ENCODE measurements around the gene LRMDA.

Gene LRMDA

GRCh38 chr10:75723319-75723980 lies 292.0 kb downstream of the LRMDA start:
- no peak overlapping the region for H3K9ac ChIP-seq (ENCODE audit: low read depth, low read length)
- H4K20me1 ChIP-seq (ENCODE audit: insufficient read depth, low read length): no peaks in the 10 kb centered on the region
- H3K9me3 ChIP-seq (ENCODE audit: insufficient read depth, low read length, severe bottlenecking): no peaks in the 10 kb centered on the region
- no peaks in the 10 kb centered on the region for H3K27me3 ChIP-seq (ENCODE audit: insufficient read depth, low read length, poor library complexity)
- no peak overlapping the region for H3K4me2 ChIP-seq (ENCODE audit: insufficient read depth, low read length)
- H3K4me3 ChIP-seq (ENCODE audit: low read depth in 1 of 2, low read length in 2 of 2): no peak overlapping the region
- ATAC-seq (ENCODE audit: insufficient read depth, low read depth) (no peak), DNase-seq (no peak)
- no peaks in the 10 kb centered on the region for H3K79me2 ChIP-seq (ENCODE audit: insufficient read depth, low read length)
- TF ChIP-seq CTCF (IDR thresholded peaks at IDR 0.05; ENCODE audit: borderline replicate concordance, extremely low read depth, low read length, poor library complexity, severe bottlenecking) (no peak), EZH2 (IDR thresholded peaks at IDR 0.05; ENCODE audit: borderline replicate concordance, low read depth, low read length, severe bottlenecking) (no peak)
- no peaks in the 10 kb centered on the region for H3K36me3 ChIP-seq (ENCODE audit: insufficient read depth, low read length)
- H3K27ac ChIP-seq (ENCODE audit: low read length): no peak overlapping the region
- no peaks in the 10 kb centered on the region for H3K4me1 ChIP-seq (ENCODE audit: insufficient read depth, low read length)
- no peak overlapping the region for H2AFZ ChIP-seq (ENCODE audit: low read depth, low read length)

GRCh38 chr10:75724047-75724446 lies 292.6 kb downstream of the LRMDA start:
- Histone ChIP-seq H3K36me3 (ENCODE audit: insufficient read depth, low read length) (no peaks in the 10 kb centered on the region), H3K79me2 (ENCODE audit: insufficient read depth, low read length) (no peaks in the 10 kb centered on the region), H3K4me1 (ENCODE audit: insufficient read depth, low read length) (no peaks in the 10 kb centered on the region), H3K27me3 (ENCODE audit: insufficient read depth, low read length, poor library complexity) (no peaks in the 10 kb centered on the region), H3K4me3 (ENCODE audit: low read depth in 1 of 2, low read length in 2 of 2) (no peak overlapping the region), H3K9ac (ENCODE audit: low read depth, low read length) (no peak overlapping the region), H3K9me3 (ENCODE audit: insufficient read depth, low read length, severe bottlenecking) (no peaks in the 10 kb centered on the region), H3K27ac (ENCODE audit: low read length) (no peak overlapping the region), H4K20me1 (ENCODE audit: insufficient read depth, low read length) (no peaks in the 10 kb centered on the region), H2AFZ (ENCODE audit: low read depth, low read length) (no peak overlapping the region), H3K4me2 (ENCODE audit: insufficient read depth, low read length) (no peak overlapping the region)
- no peak for DNase-seq
- TF ChIP-seq CTCF (IDR thresholded peaks at IDR 0.05; ENCODE audit: borderline replicate concordance, extremely low read depth, low read length, poor library complexity, severe bottlenecking) (no peak), EZH2 (IDR thresholded peaks at IDR 0.05; ENCODE audit: borderline replicate concordance, low read depth, low read length, severe bottlenecking) (no peak)
- ATAC-seq (ENCODE audit: insufficient read depth, low read depth): no peak

- DNase-seq: no peak
- H3K79me2 ChIP-seq (ENCODE audit: insufficient read depth, low read length): no peaks in the 10 kb centered on the region
- H3K4me2 ChIP-seq (ENCODE audit: insufficient read depth, low read length): no peak overlapping the region
- H3K9ac ChIP-seq (ENCODE audit: low read depth, low read length): no peak overlapping the region
- no peaks in the 10 kb centered on the region for H4K20me1 ChIP-seq (ENCODE audit: insufficient read depth, low read length)
- no peaks in the 10 kb centered on the region for H3K4me1 ChIP-seq (ENCODE audit: insufficient read depth, low read length)
- no peak overlapping the region for H3K4me3 ChIP-seq (ENCODE audit: low read depth in 1 of 2, low read length in 2 of 2)
- no peaks in the 10 kb centered on the region for H3K36me3 ChIP-seq (ENCODE audit: insufficient read depth, low read length)
- no peaks in the 10 kb centered on the region for H3K9me3 ChIP-seq (ENCODE audit: insufficient read depth, low read length, severe bottlenecking)
- TF ChIP-seq CTCF (IDR thresholded peaks at IDR 0.05; ENCODE audit: borderline replicate concordance, extremely low read depth, low read length, poor library complexity, severe bottlenecking): no peak
- TF ChIP-seq EZH2 (IDR thresholded peaks at IDR 0.05; ENCODE audit: borderline replicate concordance, low read depth, low read length, severe bottlenecking): no peak
- H2AFZ ChIP-seq (ENCODE audit: low read depth, low read length): no peak overlapping the region
- H3K27me3 ChIP-seq (ENCODE audit: insufficient read depth, low read length, poor library complexity): no peaks in the 10 kb centered on the region
- no peak overlapping the region for H3K27ac ChIP-seq (ENCODE audit: low read length)
- no peak for ATAC-seq (ENCODE audit: insufficient read depth, low read depth)
Observed at GRCh38 chr10:75726522-75727483, 295.4 kb downstream of the LRMDA start.

All from DND-41 (cell line).